T-helper 1 cell treated with Interleukin-12 subunit alpha and Interleukin-12 subunit beta and Interleukin-4 antibody, amounts not matched to agents 30 ng/mL and 1 ng/mL, for 36 hours (primary cell): ENCODE data around the gene MGAT3. TPM values are rescaled to one million over a fixed set of nuclear protein-coding genes. Genes with fewer than 3 reads are reported as not detected.
"Not testable (repeated sequence)": the region's sequence is repeated elsewhere in the genome, so short reads cannot be mapped to it uniquely, and the experiment has no call there.

ENCODE experiments used
- intact Hi-C: fragments of 100-400 bp; cut with micrococcal nuclease; formaldehyde crosslinking; loops from one replicate; pipeline ENCODE4 v1.15.1; 2024
- total RNA-seq: library from RNA; stranded (reverse); gene quantifications from 2 replicates; pipeline ENCODE4 v1.2.3, GENCODE V29; 2022

MGAT3 gene
- total RNA-seq, 1 donor from 2014 or later: 2.9 TPM

DNA sequence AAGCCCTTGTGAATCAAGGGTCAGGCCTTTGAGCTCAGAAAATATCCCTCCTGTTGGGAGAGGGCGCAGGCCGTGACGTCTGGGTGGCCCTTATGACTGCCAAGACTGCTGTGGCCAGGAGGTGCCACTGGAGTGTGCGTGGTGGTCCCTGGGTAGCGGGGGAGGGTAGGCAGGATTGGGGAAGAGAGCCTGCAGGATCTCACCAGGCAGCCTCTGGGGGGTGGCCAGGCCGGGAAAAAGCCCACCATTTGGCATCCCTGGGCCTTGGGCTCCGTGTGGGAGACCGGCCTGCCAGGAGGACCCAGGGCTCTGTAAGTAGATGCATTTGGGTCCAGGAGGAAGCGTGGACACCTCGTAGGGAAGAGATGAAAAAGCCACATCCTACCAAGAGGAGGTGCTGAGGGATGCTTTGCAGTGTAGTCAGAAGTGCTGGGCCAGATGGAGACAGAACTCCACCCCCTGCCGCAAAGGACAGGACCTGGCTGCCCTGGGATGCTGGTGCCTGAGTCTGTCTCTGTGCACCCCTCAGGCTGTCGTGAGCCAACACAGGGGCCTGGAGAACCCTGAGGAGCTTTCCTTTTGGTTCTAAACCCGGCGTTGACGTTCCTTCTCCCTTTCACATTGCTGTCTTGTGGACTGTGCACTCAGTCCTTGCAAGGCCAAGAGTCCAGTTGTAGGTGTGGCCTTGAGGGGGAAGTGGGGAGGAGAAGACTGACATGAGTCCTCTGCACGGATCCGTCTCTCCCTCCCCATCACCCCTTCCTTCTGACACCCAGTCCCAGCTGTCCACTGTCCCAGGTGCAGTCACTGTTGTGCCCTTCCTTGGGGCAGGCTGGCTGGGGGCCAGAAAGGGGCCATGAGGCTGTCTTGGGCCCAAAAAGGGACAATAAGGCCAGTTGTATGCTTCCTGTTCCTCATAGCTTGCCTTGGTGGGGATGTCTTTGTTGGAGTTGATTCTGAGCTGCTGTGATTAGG lies 32.6 kb downstream of the MGAT3 start:
- intact Hi-C loops: loop anchor here (1.0 to 2.0 kb wide), 2 partner anchors 43 to 555 kb away; partner anchors contain the start of gene RPS19BP1

DNA sequence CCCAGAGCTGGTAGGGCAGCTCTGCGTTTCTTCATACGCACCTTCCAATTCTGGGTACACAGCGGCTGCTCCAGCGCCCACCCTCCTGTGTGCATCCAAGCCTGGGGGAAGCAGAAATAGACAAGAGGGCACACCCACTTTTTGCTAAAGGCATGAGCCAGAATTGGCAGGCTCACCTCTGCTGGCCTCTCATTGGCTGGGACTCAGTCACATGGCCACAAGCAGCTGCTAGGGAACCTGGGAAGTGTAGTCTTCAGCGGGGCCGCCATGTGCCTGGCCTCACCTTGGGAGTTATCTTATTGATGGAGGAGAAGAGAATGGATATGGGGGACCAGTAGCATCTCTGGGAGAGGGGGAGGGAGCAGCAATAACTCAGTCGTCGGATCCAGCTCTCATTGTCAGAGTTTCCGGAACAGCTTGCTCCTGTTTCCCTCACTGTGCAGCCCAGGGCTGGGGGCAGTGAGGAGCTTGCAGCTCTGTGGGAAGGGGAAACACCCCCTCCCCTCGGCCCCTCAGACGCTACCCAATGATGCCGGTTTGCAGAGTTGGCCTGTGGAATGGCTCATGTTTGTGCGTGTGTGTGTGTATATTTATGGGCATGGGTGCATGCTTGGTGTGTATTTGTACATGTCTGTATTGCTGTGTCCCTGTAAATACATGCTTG lies 33.5 kb downstream of the MGAT3 start:
- intact Hi-C loops: loop anchor here (1.0 to 2.0 kb wide), 2 partner anchors 42 to 555 kb away; partner anchors contain the start of gene RPS19BP1

- intact Hi-C loops: loop anchor here (1.0 to 2.0 kb wide), 2 partner anchors 41 to 554 kb away; partner anchors contain the start of gene RPS19BP1
Measured at GRCh38 chr22:39490966-39491680, 34.3 kb downstream of the MGAT3 start.

- intact Hi-C loops: loop anchor here (2.0 kb wide), 1 partner anchor 553 kb away; no protein-coding TSS in a partner anchor
Measured at GRCh38 chr22:39491696-39492095, 34.9 kb downstream of the MGAT3 start.

GRCh38 chr22:39492186-39492585 lies 35.4 kb downstream of the MGAT3 start:
- intact Hi-C loops: no loop called here

GRCh38 chr22:39493759-39494158 lies 36.9 kb downstream of the MGAT3 start:
- intact Hi-C loops: loop anchor here (1.0 kb wide), 3 partner anchors 21 to 531 kb away; no protein-coding TSS in a partner anchor

GRCh38 chr22:39494471-39495120 lies 37.8 kb downstream of the MGAT3 start:
- intact Hi-C loops: loop anchor here (1.0 kb wide), 1 partner anchor 542 kb away; no protein-coding TSS in a partner anchor

GRCh38 chr22:39496131-39496838 lies 39.5 kb downstream of the MGAT3 start:
- intact Hi-C loops: loop anchor here (1.0 kb wide), 1 partner anchor 24 kb away; the partner anchor contains the start of gene ATF4

DNA sequence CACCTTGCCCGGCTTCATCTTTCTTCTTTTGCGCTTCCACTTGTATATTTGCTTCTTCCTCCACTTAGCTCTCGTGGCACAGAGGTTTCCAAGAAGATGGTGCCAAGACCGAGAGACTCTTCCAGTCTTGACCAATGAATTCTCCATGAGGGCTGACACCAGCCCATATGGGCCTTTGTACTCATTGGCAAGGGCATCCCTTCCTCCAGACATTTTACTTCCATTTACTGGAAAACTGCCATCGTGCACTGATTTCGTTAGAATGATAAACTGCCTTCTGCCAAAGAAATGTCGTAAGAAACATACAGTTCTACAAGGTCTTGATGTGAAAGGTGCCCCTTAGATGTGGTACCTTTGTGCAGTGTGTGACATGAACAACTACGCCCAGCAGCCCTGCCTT lies 40.6 kb downstream of the MGAT3 start:
- intact Hi-C loops: no loop called here

DNA sequence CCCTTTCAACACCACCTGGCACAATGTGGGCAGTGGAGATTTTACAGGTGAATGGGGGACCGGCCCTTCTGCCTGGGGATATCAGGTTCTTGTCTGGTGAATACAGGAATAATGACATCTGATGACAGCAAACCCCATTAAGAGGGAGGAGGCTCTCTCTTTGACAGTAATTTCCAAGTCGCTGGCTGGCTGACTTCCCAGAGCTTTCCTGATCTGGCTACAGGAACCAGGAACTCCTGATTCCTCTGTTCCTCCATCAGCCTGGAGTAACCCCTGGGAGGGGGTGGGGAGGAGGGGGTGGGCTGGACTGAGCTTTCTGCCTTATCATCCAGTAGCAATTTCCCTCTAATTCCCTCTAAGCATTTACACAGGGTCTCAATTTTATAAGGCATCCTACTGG lies 41.6 kb downstream of the MGAT3 start:
- intact Hi-C loops: no loop called here

DNA sequence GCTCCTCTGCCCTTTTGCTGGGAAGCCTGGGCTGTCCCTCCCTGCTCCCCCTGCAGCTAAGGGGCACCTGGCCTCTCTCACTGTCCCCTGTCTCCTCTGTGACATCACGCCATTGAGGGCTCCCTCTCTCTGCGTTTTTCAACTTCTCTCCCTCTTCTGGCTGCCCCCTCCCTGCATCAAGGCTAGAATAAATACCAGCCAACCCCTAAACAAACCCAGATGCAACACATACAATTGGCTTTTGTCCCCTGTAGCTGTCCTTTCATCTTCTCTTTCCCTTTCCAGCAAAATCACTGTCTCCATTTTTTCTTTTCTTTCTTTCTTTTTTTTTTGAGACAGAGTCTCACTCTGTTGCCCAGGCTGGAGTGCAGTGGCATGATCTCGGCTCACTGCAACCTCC lies 42.0 kb downstream of the MGAT3 start:
- intact Hi-C loops: no loop called here

GRCh38 chr22:39500101-39500500 lies 43.3 kb downstream of the MGAT3 start:
- intact Hi-C loops: loop anchor here (5.0 kb wide), 1 partner anchor 103 kb away; the partner anchor contains the start of gene TAB1

GRCh38 chr22:39501644-39502108 lies 44.9 kb downstream of the MGAT3 start:
- intact Hi-C loops: loop anchor here (1.0 to 5.0 kb wide), 4 partner anchors 19 to 181 kb away; partner anchors contain the start of genes ATF4, RPS19BP1 and TAB1

DNA sequence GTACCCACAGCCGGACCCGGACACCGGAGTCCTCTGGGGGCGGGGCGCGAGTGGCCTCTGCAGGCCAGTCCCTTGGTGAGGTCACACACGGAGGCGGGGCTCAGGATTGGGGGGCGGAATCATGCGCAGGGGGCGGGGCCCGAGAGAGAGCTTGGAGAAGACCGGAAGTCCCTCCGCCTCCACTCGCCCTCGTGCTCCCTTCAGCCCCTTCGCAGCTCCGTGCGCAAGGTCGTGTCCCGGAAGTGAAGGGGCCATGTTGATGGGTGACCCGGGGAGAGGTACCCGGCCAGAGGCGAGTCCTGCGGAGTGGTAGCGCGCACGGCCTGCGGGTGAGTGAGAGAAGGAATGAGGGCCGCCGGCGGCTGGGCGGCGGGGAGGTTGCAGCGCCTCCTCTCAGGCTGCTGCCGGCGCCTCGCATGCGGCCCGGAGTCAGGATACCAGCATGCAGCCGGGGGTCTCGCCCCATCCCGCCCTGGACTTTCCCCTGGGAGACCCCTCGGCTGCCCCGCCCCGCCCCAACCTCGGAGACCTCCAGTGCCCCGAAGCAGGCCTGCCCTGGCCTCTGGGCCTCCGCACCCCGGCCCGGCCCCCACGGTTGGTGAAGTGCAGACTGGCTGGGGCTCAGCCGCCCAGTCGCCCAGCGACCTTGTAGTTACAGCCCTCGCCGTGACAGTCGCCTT lies 45.4 kb downstream of the MGAT3 start, which contains the start of gene MIEF1:
Gene MIEF1, plus strand, starts transcription at position 182 of the 680 bp plus-strand sequence. CDS start 9,005 bp downstream, outside the sequence.
- intact Hi-C loops: loop anchor here (1.0 to 5.0 kb wide), 4 partner anchors 18 to 182 kb away; partner anchors contain the start of genes ATF4, RPS19BP1 and TAB1

DNA sequence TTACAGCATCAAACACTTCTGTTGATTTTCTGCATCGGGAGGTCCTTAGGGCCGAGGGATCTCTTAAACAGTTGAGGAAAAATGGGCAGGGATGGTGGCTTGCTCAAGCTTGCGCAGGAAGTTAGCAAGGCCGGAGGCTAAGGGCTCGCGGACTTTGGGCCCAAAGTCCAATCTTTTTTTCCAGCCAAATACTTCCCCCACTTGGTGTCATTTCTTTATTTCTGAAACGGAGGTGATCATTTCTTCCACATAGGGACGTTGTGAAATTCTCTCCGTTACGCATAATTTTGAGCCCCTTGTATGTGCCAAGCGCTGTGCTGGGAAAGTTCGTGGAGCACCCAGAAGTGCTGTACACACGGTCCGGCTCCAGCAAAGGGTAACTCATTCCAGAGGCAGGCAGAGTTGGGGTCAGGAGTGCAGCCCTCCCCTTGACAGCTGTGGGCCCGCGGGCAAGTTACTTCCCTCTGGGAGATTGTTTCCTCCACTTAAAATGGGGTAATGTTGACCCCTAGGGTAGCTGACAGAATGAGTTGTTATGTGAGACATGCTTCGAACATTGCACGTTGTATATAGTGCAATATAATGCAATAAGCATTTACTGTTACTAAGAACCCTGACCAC lies 46.1 kb downstream of the MGAT3 start:
- intact Hi-C loops: loop anchor here (1.0 to 5.0 kb wide), 4 partner anchors 17 to 183 kb away; partner anchors contain the start of genes ATF4, RPS19BP1 and TAB1

DNA sequence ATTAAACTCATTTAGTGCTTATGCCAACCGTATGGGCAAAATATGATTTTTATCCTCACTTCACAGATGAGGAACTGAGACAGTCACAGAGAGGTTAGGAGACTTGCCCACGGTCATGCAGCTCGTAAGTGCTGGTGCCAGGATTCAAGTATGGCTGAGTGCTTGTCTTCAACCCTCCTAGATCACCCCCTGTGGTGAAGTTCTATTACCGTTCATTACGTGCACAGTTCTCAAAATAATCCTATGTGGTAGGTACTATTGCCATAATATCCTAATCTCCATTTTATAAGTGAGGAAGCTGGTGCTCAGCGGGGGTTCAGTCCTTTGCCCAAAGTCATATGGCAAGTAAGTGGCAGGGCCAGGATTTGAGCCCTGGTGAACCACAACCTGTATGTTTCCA lies 46.8 kb downstream of the MGAT3 start:
- intact Hi-C loops: loop anchor here (5.0 kb wide), 1 partner anchor 106 kb away; the partner anchor contains the start of gene TAB1

- intact Hi-C loops: loop anchor here (5.0 kb wide), 1 partner anchor 107 kb away; the partner anchor contains the start of gene TAB1
Measured at GRCh38 chr22:39504071-39504470, 47.3 kb downstream of the MGAT3 start.

- intact Hi-C loops: not testable (repeated sequence)
Measured at GRCh38 chr22:39507021-39507420, 50.2 kb downstream of the MGAT3 start.
